GM21515 (cell line): Measurements from ENCODE around the gene LRRC2.

Source experiments
- ATAC-seq: cut with Tn5 transposase; IDR thresholded peaks from one replicate; pipeline ENCODE4 v1.9.1; 2021; ENCODE audit not compliant: unreplicated experiment

Gene LRRC2

DNA sequence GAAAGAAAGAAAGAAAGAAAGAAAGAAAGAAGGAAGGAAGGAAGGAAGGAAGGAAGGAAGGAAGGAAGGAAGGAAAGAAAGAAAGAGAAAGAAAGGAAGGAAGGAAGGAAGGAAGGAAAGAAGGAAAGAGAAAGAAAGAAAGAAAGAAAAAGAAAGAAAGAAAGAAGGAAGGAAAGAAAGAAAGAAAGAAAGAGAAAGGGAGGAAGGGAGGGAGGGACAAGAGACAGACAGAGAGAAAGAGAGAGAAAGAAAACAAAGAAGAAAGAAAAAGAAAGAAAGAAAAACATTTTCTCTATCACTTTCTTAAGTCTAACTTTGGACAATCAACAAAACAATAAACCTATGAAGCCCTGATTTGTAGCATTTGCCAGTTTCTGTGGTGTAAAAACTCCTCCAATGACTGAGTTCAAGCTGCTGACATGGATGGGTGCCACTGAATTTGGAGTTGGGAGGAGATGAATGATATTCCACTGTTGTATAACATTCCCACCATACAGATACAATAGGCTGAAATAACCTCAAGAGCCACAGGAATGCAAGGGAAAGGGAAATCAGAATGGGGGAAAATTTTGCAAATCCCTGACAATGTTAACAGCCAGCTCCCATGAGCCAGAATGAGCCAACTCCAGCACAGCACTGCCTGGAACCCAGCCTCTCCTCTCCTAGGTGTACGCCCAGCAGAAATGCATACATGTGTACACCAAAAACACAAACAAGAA is 83.3 kb downstream of the LRRC2 start:
- ATAC-seq = no peak

DNA sequence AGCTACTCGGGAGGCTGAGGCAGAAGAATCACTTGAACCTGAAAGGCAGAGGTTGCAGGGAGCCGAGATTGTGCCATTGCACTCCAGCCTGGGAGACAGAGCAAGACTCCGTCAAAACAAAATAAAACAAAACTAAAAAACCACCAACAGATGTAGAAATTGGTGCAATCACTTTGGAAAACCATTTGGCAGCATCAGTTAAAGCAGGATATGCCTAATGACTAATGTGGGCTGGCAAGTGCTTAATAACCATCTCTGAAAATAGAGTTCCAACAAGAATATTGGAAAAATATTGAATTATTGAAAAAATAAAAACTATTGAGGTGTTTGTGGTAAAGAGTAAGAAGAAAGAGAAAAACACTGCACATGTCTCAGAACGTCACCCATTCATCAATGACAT is 84.5 kb downstream of the LRRC2 start:
- no peak for ATAC-seq

DNA sequence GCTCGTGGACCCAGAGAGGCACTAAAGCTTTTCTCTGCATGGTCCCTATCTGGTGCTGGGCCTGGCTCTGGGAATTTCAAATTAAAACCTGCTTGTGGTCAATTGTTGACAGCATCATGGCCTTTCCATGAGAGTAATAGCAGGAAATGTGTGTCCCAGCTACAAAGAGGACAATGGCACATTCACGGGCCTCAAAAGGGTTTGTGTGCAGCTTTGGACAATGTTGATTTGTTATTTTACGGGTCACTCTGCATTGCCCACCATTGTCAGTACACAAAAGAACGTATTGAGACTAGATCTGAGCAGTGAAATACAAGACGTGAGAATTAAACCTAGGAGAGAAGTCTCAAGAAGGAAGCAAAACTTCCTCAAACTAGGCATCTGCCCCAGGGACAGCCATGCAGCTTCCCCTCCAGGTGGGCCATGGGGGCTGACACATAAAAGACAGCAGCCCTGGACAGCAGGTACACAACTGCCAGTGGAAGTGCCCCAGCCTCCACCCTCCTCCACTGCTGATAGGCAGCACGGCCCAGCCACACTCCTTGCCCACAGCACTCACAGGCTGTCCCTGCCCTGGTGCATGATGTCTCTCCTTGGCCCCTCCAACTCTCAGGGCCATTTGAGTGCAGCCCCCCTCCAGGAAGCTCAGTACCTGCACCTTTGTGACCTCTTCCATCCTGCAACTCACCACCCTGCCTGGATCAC is 85.5 kb downstream of the LRRC2 start:
- no peak for ATAC-seq

DNA sequence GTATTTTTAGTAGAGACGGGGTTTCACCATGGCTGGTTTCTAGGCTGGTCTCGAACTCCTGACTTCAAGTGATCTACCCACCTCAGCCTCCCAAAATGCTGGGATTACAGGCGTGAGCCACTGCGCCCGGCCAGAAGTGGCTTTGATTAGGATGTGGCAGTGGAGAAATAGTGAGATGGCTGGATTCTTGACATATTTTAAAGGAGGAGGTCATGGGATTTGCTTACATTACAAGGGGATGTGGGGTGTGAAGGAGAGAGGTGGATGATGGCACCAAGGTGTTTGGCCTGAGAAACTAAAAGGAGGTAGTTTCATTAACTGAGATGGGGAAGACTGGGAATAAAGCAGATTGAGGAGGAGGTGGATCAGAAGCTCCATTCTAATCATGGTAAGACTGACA is 86.4 kb downstream of the LRRC2 start:
- ATAC-seq = no peak

DNA sequence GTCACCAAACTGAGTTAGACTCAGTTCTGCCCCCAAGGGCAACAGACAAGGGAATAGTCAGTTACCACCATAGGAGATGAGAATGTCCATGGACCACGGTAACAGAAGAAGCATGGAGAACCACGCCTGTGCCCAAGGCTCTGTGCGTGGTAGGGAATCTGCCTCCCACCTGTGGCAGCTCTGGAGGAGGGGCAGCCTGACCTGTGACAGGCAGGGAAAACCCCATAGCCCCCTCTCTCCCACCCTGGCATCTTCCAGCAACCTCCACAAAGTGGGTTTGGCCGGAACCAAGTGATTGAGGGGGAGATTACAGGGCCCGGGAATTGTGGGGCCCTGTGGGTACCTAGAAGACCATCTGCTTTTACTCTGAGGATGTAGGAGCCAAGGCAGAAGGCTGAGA is 87.1 kb downstream of the LRRC2 start:
- ATAC-seq = no peak

DNA sequence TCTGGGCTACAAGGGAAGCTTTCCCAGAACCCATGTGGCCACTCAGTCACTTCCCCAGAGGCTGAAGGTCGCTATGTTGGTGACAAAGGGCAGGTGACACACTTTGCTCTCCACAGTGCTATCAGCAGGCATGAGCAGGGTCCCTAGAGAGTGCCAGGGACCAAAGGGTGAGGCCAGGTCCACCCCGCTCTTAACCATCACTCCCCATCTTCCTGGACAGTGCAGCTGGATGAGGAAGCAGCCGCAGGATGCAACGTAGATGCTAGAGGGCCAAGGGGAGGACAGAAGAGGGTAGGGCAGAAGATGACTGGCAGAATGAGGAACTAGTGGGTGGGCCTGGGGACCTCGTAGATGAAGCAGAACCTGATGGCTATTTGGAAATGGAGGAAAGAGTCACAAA is 87.8 kb downstream of the LRRC2 start:
- ATAC-seq = no peak

DNA sequence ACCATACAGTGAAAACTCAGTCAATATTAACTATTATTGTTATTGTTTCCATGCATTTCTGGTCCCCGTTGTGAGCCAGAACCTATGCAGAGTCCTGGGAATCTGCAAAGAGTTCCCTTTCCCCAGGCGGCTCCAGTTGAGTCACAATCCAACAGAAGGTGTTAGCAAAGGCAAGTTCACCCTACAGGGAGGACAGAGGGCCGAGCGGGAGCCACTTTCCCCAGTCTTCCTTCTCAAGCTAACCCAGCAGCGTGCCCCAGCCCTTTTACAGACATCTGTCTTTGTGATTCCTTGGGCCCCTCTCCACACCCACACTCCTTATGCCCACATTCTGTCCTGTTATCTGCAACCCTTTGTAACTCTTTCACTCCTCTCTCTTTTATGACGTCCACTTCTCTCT is 88.3 kb downstream of the LRRC2 start:
- no peak for ATAC-seq

DNA sequence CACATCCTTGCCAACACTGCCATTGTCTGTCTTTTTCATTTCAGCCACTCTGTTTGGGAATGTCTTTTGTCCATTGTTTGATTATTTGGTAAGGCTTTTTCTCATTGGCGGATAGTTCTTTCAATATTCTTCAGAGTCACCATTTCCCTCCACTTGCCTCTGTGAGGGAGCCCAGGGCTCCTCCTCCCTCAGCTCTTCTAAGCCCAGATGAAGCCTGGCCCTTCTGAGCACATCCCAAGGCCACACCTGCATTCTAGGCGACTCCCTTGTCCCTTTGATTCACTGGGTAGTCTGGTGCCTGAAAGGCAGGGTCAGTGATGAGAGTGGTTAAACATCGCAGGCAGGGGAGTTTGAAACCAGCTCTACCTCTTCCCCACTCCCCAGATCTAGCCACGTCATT is 89.0 kb downstream of the LRRC2 start:
- ATAC-seq = no peak

DNA sequence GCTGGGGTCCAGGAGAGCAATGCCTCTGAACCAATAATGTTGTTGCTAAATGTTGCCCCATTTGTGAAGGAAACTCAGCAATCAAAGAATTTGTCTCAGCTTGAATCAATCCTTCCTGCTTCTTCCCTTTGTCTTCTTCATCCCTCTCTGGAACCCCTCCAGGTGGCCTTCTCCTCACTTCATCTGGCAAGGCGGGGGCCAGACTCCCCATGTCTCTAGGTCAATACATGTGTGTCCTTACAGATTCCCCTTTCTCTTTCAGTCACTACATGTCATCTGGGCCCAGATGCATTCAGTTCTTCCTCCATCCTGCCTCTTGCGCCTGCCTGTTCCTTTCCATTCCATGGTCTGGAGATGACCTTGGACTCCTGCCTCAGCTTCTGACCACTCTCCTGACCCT is 93.4 kb downstream of the LRRC2 start:
- no peak for ATAC-seq

DNA sequence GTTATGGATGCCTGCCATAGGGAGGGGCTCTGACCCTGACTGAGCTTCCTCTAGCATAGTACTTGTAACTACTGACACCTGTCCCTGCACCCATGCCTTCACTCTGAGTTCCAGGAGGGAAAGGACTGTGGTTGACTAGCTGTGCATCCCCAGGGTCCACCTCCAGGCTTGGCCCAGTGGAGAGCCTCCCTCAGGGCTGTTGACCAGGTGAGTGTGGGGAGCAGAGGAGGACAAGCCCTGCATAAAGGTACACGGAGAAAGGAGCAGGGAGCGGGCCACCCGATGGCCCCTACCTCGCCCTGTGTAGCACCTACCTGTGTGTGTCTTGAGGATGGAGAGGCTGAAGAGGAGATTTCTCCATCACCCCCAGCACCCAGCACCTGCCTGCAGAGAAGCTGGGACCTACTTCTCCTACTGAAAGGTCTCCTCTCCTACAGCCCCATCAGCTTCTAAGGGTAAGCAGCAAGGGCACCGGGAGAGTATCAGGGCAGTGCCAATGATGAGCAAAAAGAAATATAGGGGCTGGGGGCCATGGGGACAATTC is 94.7 kb downstream of the LRRC2 start:
- no peak for ATAC-seq

DNA sequence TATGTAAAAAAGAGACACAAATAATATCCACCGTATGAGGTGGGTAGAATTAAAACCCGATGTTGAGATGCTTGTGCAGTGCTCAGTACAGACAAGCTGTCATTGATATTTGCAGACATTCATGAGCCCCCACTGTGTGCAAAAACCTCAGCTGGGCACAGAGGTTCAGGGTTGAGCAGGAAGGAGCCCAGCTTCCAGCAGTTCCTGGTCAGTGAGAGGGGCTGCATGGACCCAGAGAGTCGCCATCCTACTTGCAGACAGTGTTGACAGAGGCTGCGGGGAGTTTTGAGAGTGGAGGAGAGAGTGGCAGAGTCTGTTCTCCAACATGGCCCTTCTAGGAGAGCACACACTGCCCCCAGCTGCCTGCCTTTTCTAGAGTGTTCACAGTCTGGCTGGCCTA is 95.3 kb downstream of the LRRC2 start:
- ATAC-seq = no peak

DNA sequence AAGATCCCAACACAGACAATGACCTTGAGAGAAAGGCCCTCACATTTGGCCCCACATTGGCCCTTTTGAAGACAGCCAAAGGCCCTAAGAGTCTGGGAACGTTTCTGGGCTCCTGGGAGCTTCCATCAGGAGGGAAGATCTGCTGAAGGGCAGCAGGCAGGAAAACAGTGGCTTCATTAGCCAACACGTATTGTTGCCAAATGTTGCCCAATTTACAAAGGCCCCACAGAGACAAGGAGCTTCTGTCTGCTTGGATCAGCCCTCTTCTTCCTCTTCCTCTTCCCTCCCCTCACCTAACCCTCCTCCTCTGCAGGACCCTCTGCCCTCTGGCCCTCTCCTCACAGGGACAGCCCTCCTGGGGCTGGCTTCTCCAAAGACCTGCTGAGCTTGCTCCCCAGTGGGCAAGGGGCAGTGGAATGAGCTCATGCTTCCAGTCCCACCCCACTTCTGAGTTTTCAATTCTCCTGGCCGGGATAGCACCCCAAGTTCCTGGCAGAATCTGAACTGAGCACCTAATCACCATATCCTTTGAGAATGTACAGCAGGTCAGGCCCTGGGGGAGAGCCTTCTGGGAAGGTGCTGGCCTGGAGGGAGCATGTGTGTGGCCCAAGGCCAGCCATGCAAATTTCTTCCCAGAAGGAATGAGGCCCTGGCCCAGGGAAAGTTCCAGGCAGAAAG is 96.3 kb downstream of the LRRC2 start:
- no peak for ATAC-seq

DNA sequence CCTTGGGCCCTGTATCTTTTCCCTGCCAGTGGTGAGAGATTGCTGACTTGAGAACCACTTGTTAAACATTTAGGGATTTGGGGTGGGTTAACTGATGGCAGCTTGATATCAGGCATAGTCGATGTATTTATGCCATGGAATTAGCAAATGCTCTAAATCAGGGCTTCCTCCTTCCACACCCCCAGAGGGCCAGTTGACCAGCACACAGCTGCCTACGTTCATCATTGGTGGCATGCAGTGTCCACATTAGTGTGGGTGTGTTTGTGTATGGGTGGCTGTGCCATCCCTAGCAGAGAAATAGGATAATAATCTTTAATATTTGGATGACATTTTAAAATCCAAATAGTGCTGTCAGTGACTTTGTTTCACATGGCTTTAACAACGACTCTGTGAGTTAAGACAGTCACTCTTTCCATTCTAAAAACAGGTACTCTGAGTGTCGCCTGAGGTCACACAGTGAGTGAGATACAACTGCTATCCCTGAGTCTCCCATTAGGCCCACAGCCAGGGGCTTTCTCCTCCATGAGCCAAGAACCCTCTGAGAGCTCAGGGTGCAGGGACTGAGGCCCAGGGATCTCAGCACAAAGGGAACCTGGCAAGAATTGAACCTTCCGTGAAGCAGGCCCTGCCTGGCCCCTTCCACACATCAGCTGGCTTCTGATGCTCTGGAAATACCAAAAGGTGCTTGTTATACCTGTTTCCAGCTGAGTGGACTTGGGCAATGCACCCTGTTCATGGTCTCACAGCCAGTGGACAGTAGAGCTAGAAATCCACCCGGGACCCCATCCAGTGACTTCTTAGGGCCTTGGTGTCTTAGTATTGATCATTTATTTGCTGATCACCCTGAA is 97.1 kb downstream of the LRRC2 start:
- ATAC-seq = no peak

DNA sequence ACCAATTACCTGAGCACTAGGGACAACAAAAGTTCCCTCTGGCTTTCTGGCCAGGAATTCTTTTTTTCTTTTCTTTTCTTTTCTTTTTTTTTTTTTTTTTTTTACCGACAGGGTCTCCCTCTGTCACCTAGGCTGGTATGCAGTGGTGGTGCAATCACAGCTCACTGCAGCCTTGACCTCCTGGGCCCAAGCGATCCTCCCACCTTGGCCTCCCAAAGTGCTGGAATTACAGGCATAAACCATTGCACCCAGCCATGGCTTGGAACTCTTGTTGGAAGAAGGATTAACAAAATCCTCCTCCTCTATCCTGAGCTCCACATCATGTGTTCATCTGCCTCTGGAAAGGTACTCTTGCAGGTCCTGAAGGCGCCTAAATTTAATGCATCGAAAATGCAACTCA is 98.5 kb downstream of the LRRC2 start:
- no peak for ATAC-seq

DNA sequence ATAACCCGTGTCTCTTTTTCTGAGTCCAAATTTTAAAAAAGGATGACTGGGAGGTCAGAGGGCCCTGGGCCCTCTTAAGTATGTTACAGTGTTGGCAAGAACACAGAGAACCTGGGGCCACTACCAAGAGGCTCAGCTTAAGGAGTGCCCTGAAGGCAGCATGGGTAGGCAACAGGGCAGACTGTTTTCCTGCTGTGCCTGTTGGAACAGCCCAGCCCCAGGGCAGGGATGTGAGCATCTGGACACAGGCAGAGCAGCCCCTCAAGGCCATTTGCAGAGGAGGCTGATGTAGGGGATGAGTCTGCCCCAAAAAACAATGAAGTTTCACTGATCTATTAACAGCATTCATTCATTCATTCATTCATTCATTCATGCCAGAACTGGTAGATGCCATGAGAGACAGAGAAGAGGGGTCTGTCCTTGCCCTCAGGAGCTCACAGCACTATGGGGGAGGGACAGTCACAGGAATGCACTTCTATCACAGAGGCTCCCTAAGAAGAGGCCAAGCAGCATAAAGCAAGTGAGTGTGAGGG is 99.2 kb downstream of the LRRC2 start:
- no peak for ATAC-seq

DNA sequence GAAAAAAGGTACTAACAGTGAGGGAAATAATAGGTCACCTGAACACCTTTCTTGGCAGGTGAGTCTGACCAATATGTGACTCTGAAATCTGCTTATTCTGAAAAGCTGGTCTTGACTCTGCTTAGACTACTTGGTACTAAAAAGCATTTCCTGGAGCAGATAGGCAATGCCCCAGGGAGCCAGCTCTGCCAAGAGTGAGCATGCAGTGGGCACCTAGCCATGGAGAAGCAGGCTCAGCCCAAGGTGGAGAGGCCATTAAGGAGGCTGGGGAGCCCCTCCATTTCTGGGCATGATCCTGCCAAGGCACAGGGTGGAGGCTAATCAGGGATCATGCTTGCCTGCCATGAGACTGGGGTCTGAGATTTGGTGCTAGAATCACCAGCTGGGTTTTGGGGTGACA is 99.8 kb downstream of the LRRC2 start:
- ATAC-seq = no peak
